GM19043 (cell line): ENCODE data around the gene SNTG2.
A peak's percentile ranks its signal among the peaks of the same experiment; 100 is the strongest.

ENCODE experiments used
- ATAC-seq: cut with Tn5 transposase; IDR thresholded peaks from one replicate; pipeline ENCODE4 v1.9.1; 2021; ENCODE audit warnings: low read depth; ENCODE audit not compliant: unreplicated experiment

Gene SNTG2

DNA sequence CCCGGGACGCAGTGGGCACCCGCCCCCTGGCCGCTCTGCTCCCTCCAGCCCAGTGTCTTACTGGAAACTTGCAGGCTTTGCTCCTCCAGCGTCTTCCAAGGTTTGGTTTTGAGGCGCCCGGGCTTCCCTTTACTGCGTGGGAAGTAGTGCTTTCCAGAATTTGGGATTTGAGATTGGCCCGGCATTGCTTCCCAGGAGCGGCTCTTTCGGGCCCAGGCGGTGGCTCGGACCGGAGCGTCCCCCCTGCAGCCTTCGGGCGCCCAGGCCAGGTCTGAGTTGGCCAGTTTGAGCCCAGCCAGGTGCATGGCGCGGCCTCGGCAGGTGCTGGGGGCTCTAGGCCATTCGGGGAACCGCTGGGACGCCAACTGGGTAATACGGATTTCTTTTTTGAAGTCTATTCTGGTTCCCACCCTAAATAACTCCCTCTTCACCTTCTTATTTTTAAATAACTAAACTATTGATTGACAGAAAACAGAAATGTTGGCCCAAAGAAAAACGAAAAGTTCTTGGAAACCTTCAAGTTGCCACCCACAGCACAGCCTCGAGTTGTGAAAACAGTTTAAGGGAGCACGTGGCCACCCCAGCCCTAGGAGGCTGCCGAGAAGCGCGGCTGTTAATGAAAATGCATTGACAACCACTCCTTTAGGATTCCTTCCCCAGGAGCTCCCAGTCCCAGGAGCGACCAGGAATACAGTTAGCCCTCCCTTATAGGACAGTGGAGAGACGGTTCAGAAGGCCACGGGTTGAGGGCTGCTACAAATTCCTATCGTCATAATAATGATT is 766 bp downstream of the SNTG2 start:
- no peak for ATAC-seq

DNA sequence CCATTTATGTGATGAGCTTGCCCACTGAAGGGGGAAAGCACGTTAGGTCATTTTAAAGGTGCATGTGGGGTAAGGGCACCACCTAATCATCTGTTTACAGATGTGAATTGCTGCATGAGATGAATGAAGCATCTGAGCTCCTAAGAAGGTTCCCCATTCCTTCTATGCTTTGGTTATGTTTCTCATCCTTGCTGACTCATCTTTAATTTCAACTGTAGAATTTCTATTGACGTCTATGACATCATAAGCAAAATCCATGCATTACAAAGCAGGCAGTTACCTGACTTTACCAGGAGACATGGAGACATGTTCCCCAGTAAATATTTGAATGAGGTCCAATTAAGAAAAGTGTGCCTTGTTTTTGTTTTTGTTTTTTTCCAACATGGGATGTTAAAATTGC is 2.8 kb downstream of the SNTG2 start:
- no peak for ATAC-seq

DNA sequence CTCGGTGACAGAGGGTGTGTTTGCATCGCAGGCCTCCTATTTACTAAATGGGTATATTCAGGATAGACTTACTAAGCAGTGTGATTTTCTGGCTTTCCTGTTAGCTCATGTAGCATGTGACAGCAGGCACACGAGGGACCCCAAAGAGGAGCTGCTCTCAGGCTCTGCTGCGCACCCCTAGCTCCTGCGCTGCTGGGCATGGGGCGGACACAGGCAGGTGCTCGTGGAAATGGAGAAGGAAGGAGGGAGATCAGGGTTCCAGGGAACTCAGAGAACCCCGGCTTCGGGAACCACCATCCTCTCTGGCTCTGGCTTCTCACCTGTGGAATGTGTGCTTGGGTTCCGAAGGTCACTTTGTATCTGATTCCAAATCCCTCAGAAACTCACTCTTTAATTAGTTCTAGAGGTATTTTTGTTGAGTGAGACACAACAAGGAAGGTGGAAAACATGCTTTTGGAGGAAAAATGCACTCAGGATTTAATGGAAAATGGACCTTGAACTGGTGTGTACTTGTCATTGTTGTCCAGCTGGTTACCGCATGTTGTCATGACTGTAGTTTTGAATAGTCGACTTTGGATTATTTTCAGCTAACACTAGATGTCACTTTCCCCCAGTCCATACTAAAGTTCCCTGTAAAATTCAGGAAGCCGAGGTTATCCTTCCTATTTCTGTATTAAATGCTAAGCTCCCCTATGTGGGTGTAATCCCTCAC is 3.5 kb downstream of the SNTG2 start:
- no peak for ATAC-seq

DNA sequence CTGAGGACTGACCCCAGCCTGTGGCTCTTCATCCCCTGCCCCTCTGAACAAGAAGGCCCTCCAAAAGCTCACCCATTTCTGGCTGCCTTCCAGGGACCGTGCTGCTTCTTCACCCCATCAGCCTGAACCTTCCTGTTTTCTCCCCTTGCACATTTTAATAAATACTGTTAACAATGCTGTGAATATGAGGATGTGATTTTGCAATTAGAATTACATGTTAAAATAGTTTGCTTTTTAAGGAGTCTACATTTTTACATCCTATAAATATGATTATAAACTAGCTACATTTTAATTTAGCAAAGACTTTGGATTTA is 4.0 kb downstream of the SNTG2 start:
- ATAC-seq: no peak

DNA sequence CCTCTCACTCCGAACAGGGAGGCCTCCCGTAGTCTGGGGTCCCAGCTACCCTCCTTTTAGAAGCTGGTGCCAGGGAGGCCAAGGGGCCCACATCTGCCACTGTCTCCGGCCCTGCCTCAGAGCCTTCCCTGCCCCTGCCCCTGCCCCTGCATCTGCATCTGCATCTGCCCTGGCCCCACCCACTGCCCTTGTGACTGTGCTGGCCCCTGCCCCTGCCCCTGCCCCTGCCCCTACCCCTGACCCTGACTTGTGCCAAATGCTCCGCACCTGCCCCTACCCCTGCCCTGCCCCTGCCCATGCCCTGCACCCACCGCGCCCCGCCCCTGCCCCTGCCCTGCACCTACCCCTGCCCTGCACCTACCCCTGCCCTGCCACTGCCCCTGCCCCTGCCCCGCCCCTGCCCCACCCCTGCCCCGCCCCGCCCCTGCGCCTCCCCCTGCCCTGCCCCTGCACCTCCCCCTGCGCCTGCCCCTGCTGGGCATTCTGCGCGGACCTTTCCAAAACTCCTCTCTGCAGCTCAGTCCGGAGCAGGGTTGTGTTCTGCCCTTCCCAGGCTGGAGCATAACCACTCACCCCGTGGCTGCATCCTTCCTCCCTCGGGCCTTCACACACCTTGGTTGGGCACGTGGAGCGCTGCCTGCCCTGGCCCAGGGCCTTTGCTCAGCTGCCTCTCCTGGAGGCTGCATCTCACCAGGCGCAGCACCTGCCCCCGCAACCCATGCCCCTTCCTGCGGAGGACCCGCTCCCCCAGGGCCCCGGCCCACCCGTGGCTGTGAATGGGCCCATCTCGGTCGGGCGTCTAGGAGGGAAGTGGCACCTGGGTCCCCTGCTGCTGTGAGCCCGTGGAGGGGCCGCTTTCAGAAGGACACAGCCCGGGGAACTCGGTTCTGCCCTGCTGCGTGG is 5.4 kb downstream of the SNTG2 start:
- no peak for ATAC-seq

DNA sequence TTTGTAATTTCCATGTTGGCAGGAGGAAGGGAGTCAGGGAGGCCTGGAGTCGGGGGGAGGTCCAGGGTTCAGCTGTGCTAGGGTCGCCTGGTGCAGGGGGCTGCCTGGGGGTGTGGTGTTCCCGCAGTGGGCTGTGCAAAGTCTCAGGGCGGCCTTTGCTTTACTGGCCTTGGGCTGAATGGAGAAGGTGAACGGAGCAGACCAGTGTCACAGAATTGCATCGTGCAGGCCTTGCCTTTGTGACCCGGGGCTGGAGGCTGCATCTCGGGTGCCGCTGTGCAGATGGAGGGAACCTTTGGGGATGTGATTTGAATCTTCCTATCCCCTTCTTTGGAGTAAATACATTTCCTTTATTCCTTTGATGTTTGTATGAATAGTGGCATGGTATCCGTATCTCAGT is 8.8 kb downstream of the SNTG2 start:
- no peak for ATAC-seq

DNA sequence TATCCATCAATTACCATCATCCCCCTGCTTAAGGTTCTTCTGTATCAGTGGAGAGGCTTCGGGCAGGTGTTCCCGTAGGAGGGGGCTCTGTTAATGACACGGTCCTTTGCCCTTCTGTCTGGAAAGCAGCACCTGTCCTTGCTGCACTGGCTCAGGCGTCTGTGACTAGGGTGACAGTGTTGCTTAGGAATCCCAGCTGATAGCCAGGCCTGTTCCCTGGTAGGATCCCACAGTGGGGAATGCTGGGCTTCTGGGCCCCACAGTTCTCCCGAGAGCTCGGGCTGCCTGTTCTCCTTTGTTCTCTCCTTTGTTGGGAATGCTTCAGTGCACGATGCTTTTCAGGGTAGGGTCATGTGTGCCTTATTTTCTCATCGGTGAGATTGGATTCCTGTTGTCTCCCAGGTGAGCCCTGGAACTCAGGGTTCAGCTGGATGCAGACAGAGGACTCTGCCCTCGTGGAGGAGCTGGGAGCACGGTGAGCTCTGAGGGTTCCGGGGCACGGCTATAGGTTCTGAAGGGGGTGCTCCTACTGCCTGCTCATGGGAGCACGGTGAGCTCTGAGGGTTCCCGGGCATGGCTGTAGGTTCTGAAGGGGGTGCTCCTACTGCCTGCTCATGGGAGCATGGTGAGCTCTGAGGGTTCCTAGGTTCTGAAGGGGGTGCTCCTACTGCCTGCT is 9.6 kb downstream of the SNTG2 start:
- ATAC-seq: no peak

DNA sequence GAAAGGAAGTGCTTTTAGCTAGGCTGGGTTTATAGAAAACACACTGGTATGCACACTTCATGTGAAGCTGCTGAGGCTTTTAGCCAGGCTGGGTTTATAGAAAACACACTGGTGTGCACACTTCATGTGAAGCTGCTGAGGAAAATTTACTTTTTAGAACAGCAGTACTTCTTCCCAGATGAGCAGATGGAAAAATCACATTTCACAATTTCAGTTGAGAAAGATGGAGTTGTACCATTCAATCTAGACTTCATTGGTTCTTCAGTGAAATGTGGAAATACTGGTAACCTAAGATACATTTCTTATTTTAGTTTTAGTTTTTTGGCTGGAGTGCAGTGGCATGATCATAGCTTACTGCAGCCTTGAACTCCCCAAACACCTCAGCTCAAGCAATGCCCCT is 11.1 kb downstream of the SNTG2 start:
- no peak for ATAC-seq

DNA sequence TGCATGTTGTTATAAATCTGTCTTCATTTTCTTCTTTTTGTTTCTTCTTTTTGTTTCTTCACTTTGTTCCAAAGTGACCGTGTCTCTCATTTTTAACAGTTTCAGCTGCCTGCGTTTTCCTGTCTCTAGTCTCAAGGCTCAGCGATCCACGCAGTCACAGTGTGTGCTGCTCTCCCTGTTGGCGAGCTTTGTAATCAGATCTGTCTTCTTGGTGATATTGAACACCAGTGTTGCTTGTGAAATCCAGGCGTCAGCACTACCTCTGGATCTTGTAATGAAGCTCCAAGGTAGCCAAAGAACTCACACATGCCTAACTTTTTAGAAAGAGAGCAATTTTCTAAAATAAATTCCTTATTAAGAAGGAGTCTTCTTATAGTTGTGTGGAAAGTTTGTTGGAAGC is 13.2 kb downstream of the SNTG2 start:
- ATAC-seq: no peak

DNA sequence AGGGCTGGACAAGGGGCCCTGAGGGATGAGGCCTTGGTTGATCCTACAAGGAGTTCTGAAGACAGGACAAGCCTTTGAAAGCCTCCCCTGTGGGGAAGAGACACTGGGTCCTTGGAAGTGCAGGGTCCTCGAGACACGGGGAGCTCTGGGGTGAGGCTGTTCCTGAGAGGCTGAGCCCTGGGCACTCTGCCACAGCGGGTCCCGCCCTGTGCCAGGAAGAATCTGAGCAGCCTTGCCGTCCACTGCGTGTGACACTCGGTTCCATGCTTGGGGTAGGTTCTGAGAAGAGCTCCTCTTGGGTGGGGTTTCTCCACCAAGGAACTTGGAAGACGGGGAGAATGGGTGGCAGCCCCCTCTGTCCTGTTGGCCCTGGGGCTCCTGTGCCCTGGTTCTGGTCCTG is 13.9 kb downstream of the SNTG2 start:
- no peak for ATAC-seq

DNA sequence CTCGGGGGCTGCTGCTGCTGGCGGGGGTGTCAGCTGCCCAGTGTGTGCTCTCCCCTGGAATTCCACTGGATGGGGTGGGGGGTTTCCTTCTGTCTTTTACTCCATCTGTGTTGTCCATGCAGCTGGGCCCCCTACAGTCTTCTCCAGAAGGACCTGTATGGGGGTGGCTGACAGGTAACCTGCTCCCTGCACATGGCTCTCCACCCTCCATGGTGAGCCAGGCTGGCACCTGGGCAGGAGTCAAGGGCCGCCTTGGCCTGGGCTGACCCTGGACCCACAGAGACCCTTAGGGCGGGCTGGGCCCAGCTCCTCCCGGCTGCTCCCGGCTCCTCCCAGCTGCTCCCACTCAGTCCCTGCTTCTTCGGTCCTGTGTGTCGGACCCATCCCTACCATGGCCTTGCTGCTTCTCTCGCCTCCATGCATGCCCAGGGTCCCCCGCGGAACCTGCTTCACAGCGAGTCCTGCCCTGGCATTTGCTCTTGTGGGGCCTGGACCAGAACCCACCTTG is 15.0 kb downstream of the SNTG2 start:
- ATAC-seq: no peak

DNA sequence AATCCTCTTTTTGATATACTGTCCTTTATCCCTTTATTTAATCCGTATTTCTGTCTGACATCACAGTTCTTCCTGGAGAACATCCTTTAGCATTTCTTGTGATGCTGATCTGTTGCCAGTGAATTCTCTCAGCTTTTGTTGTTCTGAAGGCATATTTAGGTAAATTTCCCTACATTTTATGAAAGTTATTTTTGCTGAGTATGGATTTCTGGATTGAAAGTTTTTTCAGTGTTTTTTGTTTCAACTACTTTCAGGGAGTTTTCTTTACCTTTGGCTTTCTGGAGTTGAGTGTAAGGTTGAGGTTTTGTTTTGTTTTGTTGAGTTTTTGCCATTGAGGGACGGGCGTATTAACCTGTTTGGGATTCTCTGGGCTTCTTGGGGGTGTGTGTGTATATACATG is 22.5 kb downstream of the SNTG2 start:
- ATAC-seq: no peak

DNA sequence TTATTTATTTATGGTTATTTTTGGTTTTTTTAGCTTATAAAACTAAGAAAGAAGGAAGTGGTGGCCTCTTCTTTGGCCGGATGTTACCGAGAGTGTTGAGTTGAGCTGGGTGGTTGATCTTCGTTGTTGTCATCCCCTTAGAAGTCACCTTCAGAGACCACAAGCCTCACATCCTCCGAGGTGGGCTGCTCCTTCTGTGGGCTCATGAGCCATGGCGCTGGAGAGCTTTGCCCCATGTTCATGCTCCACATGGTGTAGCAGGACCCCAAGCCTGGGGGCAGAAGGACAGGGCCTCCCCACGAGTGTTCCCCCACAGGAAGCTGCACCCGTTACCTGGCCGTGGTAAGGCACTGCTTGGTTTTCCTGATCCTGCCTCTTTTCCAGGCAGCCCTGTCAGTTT is 23.4 kb downstream of the SNTG2 start:
- ATAC-seq: peak; percentile 79

DNA sequence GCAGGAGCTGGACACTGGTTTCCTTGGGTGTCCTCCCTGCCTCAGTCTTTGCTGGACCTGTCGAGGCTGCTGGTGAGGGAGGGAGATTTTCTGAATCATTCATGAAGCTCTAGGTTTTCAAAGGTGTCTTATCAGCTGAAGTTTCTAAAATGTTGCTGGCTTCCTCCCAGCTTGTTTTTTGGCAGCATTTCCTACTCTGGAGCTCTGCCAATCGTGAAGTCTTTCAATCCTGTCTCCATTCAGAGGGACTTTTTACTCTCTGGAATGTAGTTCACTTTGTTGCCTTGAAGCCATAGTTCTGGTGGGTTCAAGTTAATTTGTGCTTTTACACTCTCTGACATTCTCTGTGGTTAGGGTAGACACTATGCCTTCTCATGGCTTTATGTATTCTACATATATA is 23.9 kb downstream of the SNTG2 start:
- no peak for ATAC-seq

DNA sequence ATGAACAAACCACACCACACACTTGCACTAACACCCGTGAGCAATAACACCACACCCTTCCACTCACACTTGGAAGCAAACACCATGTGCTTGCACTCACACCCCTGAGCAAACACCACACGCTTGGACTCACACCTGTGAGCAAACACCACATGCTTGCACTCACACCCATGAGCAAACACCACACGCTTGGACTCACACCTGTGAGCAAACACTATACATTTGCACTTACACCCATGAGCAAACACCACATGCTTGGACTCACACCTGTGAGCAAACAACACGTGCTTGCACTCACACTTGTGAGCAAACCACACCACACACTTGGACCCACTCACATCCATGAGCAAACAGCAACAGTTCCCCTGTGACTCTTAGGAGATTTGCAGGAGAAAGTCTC is 24.4 kb downstream of the SNTG2 start:
- no peak for ATAC-seq

DNA sequence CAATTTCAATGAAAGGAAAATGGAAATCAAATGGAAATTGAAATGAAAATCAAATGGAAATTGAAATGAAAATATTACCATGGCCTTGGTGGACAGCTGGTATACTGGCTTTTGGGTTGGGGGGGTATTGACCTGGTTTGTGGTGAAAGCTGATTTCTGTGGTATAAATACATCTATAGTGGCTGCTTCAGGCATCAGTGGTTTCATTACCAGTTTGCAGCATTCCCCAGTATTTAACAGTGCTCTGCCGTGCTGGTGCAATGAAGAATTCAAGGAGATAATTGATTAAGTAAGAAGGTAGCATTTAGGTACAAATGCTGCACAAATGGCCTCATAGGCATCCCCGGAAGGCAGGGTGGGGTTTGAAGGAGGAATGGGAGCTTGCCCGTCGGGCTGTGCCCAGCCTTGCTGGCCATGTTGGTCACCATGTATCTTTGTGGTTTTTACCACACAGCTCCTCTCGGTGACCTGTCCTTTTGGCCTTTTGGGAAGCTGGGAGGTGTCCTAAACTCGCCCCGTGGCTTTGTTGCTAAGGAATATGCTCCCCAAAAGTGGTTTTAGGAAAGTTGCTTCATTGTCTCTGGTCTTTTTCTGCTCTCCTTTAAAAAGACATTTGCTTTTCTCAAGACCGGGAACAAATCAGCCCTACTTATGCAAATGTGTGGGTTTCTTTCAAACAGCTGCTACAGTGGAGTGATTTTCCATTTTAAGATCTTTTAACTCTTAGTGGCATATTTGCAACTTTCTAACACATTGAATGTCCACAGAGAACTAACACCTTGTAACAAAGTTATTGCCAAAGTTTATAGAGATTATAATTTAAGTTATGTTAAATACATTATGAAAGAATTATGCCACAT is 28.6 kb downstream of the SNTG2 start:
- no peak for ATAC-seq

DNA sequence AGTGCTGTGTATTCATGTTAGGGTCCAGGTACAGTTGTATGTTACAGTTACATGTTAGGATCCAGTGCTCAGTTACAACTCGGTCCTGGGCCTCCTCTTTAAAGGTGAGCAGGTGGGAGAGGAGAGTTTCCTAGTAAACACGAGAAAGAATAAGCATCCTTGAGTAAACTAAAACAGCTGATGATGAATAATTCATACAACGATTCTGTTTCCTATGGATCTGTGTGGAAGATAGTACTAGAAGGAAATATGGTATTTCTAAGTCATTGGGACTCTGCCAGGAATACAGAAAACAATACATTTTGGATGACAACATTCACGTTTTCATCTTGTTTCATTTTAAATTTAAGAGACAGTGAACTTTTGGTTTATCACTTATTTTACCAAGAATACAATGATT is 29.5 kb downstream of the SNTG2 start:
- ATAC-seq: no peak

DNA sequence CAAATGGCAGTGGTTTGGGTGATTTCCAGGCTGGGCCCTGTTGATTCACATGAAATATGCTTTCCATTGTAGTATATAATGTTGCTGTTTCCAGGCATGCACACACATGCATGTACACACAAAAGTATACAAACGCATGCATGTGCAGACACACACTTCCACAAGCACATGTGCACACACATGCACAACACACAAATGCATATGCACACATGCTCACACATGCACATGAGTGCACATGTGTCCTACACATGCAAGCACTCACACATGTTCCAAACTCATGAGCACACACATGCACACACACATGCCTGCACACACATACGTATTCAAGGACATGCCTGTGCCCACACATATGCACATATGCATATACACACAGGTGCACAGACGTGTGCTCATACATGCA is 30.6 kb downstream of the SNTG2 start:
- no peak for ATAC-seq

DNA sequence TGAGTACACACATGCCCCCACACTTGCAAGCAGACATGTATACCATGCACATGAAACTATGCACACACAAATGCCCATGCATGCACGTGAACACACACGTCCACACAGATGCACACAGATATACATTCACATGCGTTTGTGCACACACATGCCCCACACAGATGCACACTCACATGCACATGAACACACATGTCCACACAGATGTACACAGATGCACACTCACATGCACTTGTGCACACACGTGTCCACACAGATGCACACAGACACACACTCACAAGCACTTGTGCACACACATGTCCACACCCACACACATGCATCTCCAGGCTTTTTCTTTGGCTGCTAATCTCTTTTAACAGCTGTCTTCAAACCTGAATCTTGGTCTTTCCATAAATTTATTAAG is 31.1 kb downstream of the SNTG2 start:
- no peak for ATAC-seq
